Endodermal cell (in vitro differentiated cells): ENCODE data around the gene ATP5ME. TPM values are rescaled to one million over a fixed set of nuclear protein-coding genes. Genes with fewer than 3 reads are reported as not detected.

ENCODE experiments used
- DNase-seq: peaks from one replicate; pipeline ENCODE4 v3.0.0-alpha.2; 2017
- H3K27ac ChIP-seq: 2 replicates; pipeline ENCODE4 v1.5.1; 2013; ENCODE audit warnings: mild to moderate bottlenecking, low read depth, low read length, moderate library complexity
- H3K27me3 ChIP-seq: 2 replicates; pipeline ENCODE4 v1.6.1; 2013; ENCODE audit warnings: mild to moderate bottlenecking, low read length, moderate library complexity; ENCODE audit not compliant: insufficient read depth, control insufficient read depth, poor library complexity, severe bottlenecking
- H3K36me3 ChIP-seq: 2 replicates; pipeline ENCODE4 v1.7.0; 2013; ENCODE audit warnings: mild to moderate bottlenecking, low read length, moderate library complexity; ENCODE audit not compliant: control insufficient read depth, insufficient read depth
- H3K4me1 ChIP-seq: one replicate; pipeline ENCODE4 v1.7.0; 2013; ENCODE audit warnings: low read length; ENCODE audit not compliant: control insufficient read depth, insufficient read depth
- H3K4me3 ChIP-seq: 2 replicates; pipeline ENCODE4 v1.5.1; 2013; ENCODE audit warnings: mild to moderate bottlenecking, low read length, moderate library complexity
- H3K9ac ChIP-seq: 2 replicates; pipeline ENCODE4 v1.6.1; 2013; ENCODE audit warnings: mild to moderate bottlenecking, low read length, moderate library complexity; ENCODE audit not compliant: poor library complexity, severe bottlenecking; ENCODE audit errors: extremely low read depth
- H3K9me3 ChIP-seq: 2 replicates; pipeline ENCODE4 v1.6.1; 2013; ENCODE audit warnings: mild to moderate bottlenecking, low read length, moderate library complexity; ENCODE audit not compliant: control insufficient read depth
- H3K27ac Mint-ChIP-seq: 2 replicates; pipeline ENCODE4 v1.8.0; 2020; ENCODE audit warnings: mixed read lengths
- H3K27me3 Mint-ChIP-seq: 2 replicates; pipeline ENCODE4 v1.8.0; 2021; ENCODE audit warnings: mild to moderate bottlenecking, mixed read lengths; ENCODE audit not compliant: insufficient read depth
- H3K36me3 Mint-ChIP-seq: 2 replicates; pipeline ENCODE4 v1.8.0; 2020; ENCODE audit warnings: low read depth, mixed read lengths
- H3K4me1 Mint-ChIP-seq: 2 replicates; pipeline ENCODE4 v1.8.0; 2020; ENCODE audit warnings: mixed read lengths
- H3K4me3 Mint-ChIP-seq: 2 replicates; pipeline ENCODE4 v1.8.0; 2020; ENCODE audit warnings: mild to moderate bottlenecking, moderate library complexity, mixed read lengths
- H3K9me3 Mint-ChIP-seq: 2 replicates; pipeline ENCODE4 v1.8.0; 2020; ENCODE audit warnings: mild to moderate bottlenecking, mixed read lengths
- WGBS, 2 experiments: methylation state at CpG; one replicate each; pipeline versions ENCODE4 v1.1.5 to v1.1.7; 2013; ENCODE audit warnings: missing lambda C conversion rate in 2 of 2, mixed read lengths in 1 of 2; ENCODE audit not compliant: insufficient coverage in 1 of 2, insufficient read length in 1 of 2; 5-methylcytosine and 5-hydroxymethylcytosine counted together
- total RNA-seq, 2 donors: library from RNA; stranded (reverse); fragmentation: NEBNext Ultra II Directional in 1 of 2; extraction: Animal tissue kit (Norgen Biotek cat#: 25700) in 1 of 2; gene quantifications; 2 replicates in 1 of 2; 3 replicates in 1 of 2; pipeline ENCODE4 v1.2.1, GENCODE V29; 2021
- TF ChIP-seq, protein P1 (sequence below): fragments of 200-600 bp; sonication (generic); conservative IDR thresholded peaks from 2 replicates; pipeline ENCODE4 v1.5.0; 2021; ENCODE audit warnings: antibody characterized with exemption, mild to moderate bottlenecking

The ATP5ME gene
- total RNA-seq, 2 donors from 2014 or later, result 407 to 456 TPM

DNA sequence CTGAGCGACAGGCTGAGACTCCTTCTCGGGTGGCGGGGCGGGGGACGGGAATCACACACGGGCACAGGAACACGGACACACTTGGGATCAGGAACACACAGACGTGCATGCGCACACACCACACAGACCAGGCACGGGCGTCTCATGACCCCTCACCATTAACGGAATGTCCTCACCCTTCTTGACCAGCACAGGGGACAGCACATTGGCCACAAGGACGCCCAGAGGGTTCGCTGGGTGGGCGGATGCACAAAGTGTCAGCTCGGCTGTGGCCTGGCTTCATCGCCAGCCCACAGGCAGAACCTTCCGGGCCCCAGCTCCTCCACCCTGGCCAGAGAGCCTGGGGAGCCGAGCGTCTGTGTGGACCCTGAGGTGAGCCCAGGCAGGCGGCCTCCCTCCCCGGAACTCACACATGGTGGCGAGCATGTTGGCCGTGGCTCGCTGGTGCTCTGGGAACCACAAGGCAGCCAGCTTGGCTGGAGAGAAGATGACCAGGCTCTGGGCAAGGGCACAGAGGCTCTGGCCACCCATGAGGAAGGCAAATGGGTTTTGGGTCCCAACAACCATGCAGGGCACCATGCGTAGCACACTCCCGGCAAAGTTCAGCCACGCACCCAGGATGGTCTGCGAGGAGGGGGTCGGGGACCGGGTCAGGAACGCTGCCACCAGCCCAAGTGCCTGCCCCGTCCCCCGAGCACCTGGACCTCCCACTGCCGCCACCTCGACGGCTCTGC lies 11.8 kb upstream of the ATP5ME start:
- no peaks in the 10 kb centered on the region for H3K4me1 Mint-ChIP-seq
- peaks cover 3% of the 10 kb centered on the region for H3K4me1 ChIP-seq
- no peak overlapping the region for H3K27ac ChIP-seq
- no peak overlapping the region for H3K4me3 ChIP-seq
- H3K9me3 Mint-ChIP-seq, result no peaks in the 10 kb centered on the region
- no peak for DNase-seq
- WGBS, 2 experiments, result 94 to 99% methylated on average over 27 to 37 of the region's 37 CpGs
- H3K36me3 Mint-ChIP-seq, result peaks cover 5% of the 10 kb centered on the region
- no peaks in the 10 kb centered on the region for H3K27me3 Mint-ChIP-seq
- H3K9ac ChIP-seq, result no peak overlapping the region
- no peaks in the 10 kb centered on the region for H3K9me3 ChIP-seq
- H3K27ac Mint-ChIP-seq, result no peak overlapping the region
- TF ChIP-seq, protein P1, sequence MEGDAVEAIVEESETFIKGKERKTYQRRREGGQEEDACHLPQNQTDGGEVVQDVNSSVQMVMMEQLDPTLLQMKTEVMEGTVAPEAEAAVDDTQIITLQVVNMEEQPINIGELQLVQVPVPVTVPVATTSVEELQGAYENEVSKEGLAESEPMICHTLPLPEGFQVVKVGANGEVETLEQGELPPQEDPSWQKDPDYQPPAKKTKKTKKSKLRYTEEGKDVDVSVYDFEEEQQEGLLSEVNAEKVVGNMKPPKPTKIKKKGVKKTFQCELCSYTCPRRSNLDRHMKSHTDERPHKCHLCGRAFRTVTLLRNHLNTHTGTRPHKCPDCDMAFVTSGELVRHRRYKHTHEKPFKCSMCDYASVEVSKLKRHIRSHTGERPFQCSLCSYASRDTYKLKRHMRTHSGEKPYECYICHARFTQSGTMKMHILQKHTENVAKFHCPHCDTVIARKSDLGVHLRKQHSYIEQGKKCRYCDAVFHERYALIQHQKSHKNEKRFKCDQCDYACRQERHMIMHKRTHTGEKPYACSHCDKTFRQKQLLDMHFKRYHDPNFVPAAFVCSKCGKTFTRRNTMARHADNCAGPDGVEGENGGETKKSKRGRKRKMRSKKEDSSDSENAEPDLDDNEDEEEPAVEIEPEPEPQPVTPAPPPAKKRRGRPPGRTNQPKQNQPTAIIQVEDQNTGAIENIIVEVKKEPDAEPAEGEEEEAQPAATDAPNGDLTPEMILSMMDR, result no peak
- no peaks in the 10 kb centered on the region for H3K27me3 ChIP-seq
- H3K36me3 ChIP-seq, result no peaks in the 10 kb centered on the region
- H3K4me3 Mint-ChIP-seq, result no peak overlapping the region

DNA sequence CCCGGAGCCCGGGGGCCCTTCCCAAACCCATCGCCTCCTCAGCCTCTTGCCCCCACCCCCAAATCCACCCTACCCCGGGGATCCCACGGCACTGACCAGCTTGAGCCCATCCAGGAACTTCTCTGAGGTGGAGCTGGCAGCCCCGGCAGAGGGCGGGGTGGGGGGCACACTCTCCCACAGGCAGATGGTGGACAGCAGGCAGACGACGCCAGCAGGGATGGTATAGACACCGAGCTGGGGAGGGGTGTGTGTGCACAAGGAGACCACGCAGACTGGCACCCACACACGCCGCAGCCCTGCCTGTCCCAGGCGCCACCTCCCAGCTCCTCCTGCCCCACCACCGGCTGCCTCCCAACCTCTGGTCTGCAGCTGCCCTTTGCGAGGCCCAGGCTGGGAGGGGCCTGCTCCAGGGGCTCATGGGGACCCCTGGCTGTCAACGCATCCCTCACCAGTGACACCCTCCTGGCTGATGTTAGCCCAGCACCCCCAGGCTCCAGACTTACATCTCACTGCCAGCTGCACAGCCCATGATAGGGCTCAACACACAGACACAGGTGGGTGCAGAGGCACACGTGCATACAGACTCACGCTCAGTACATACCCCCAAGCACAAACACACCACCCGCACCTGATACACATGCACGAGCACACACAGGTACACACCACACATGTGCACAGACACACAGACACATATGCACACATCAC lies 10.7 kb upstream of the ATP5ME start:
- H3K4me3 Mint-ChIP-seq, result no peak overlapping the region
- H3K9me3 Mint-ChIP-seq, result no peaks in the 10 kb centered on the region
- Histone ChIP-seq H3K4me3 (no peak overlapping the region), H3K27me3 (no peaks in the 10 kb centered on the region), H3K9ac (no peak overlapping the region), H3K36me3 (no peaks in the 10 kb centered on the region), H3K27ac (no peak overlapping the region), H3K4me1 (peaks cover 3% of the 10 kb centered on the region), H3K9me3 (no peaks in the 10 kb centered on the region)
- TF ChIP-seq, protein P1, result no peak
- H3K4me1 Mint-ChIP-seq, result peaks cover 2% of the 10 kb centered on the region
- 90% methylated on average over 8 to 21 of the region's 21 CpGs for WGBS, 2 experiments
- H3K36me3 Mint-ChIP-seq, result peaks cover 5% of the 10 kb centered on the region
- peaks cover 2% of the 10 kb centered on the region for H3K27me3 Mint-ChIP-seq
- DNase-seq, result no peak
- no peak overlapping the region for H3K27ac Mint-ChIP-seq

DNA sequence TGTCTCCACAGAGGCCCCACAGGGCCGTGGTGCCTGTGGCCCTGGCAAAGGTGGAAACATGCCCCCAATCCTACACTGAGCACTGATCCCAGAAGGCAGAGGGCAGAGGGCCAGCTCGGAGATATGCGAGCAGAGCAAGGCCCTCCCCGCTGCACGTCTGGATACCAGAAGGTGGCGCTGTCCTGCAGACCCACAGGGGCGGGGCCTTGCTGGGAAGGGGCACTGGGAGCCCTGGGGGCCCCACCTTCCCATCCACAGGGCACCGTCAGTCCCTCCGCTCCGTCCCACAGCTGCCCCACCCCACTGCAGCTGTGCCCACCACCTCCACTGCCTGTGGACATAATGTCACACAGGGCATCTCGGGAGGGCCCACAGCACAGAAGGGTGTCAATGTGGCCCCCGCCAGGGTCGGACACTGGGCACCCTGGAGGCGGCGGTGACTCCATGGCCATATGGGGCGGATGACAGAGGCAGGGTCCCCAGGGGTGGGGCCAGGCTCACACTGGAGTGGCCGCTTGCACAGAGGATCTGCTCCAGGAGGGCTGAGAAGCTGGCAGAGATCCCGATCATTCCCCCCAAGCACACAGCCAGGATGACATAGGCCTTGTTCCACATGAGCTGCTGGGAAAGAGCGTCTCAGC lies 10.0 kb upstream of the ATP5ME start:
- Mint-ChIP-seq H3K9me3 (no peaks in the 10 kb centered on the region), H3K4me1 (peaks cover 2% of the 10 kb centered on the region)
- 60 to 64% methylated on average over 12 to 19 of the region's 19 CpGs for WGBS, 2 experiments

More for the DNA sequence above, 10.0 kb upstream of the ATP5ME start:
- DNase-seq, result peak; percentile 93
- Histone ChIP-seq H3K9ac (no peak overlapping the region), H3K9me3 (no peaks in the 10 kb centered on the region), H3K36me3 (no peaks in the 10 kb centered on the region), H3K4me3 (no peak overlapping the region), H3K27ac (no peak overlapping the region), H3K4me1 (no peaks in the 10 kb centered on the region), H3K27me3 (no peaks in the 10 kb centered on the region)
- TF ChIP-seq, protein P1, result peak; percentile 96
- H3K27ac Mint-ChIP-seq, result no peak overlapping the region
- H3K27me3 Mint-ChIP-seq, result peaks cover 2% of the 10 kb centered on the region
- H3K4me3 Mint-ChIP-seq, result no peak overlapping the region
- H3K36me3 Mint-ChIP-seq, result peaks cover 5% of the 10 kb centered on the region
